HepG2 (cell line): Measurements from ENCODE around the gene RHOG. TPM values are rescaled to one million over a fixed set of nuclear protein-coding genes. Genes with fewer than 3 reads are reported as not detected.

Experiments used
- ERF ChIP-seq: IDR thresholded peaks from 2 replicates; pipeline ENCODE4 v1.6.1; 2018; ENCODE audit warnings: missing biosample characterization, missing genetic modification reagents
- FOXP1 ChIP-seq, 2 experiments: fragments of 450-650 bp in 1 of 2; IDR thresholded peaks; 2 replicates each; pipeline ENCODE4 v1.6.1; 2017 to 2018; ENCODE audit warnings: antibody characterized with exemption in 1 of 2
- KAT7 ChIP-seq: IDR thresholded peaks from 2 replicates; pipeline ENCODE4 v1.6.1; 2018; ENCODE audit warnings: borderline replicate concordance, missing compliant biosample characterization
- KDM2A ChIP-seq: sonication (generic); formaldehyde crosslinking; IDR thresholded peaks from 2 replicates; pipeline ENCODE4 v1.4.0; 2020; ENCODE audit warnings: low read depth, missing genetic modification reagents, borderline replicate concordance
- KLF13 ChIP-seq: sonication (generic); formaldehyde crosslinking; IDR thresholded peaks from 2 replicates; pipeline ENCODE4 v1.4.0; 2020; ENCODE audit warnings: mild to moderate bottlenecking, missing genetic modification reagents
- NFE2 ChIP-seq: sonication (generic); formaldehyde crosslinking; IDR thresholded peaks from 2 replicates; pipeline ENCODE4 v1.4.0; 2020; ENCODE audit warnings: missing genetic modification reagents
- PRDM4 ChIP-seq: sonication (generic); formaldehyde crosslinking; IDR thresholded peaks from 2 replicates; pipeline ENCODE4 v1.9.0; 2021; ENCODE audit warnings: missing genetic modification reagents, borderline replicate concordance
- SMC3 ChIP-seq: IDR thresholded peaks from 2 replicates; pipeline ENCODE4 v1.6.1; 2011; ENCODE audit warnings: low read length, improper control_type of control experiment
- SP2 ChIP-seq: sonication (generic); formaldehyde crosslinking; IDR thresholded peaks from 2 replicates; pipeline ENCODE4 v1.5.1; 2020; ENCODE audit warnings: mild to moderate bottlenecking, missing genetic modification reagents
- SYNCRIP ChIP-seq: fragments of 200-400 bp; formaldehyde crosslinking; IDR thresholded peaks from 2 replicates; pipeline ENCODE4 v1.6.1; 2018; ENCODE audit warnings: mild to moderate bottlenecking, low read depth, low read length; ENCODE audit not compliant: insufficient read depth
- TCF7L2 ChIP-seq: IDR thresholded peaks from 2 replicates; pipeline ENCODE4 v1.6.1; 2011; ENCODE audit warnings: mild to moderate bottlenecking, low read depth, low read length, moderate library complexity
- TFE3 ChIP-seq: IDR thresholded peaks from 2 replicates; pipeline ENCODE4 v1.6.1; 2016
- TGIF2 ChIP-seq: IDR thresholded peaks from 2 replicates; pipeline ENCODE4 v1.6.1; 2016; ENCODE audit warnings: control low read depth, missing compliant biosample characterization
- ZBTB21 ChIP-seq: sonication (generic); formaldehyde crosslinking; IDR thresholded peaks from 2 replicates; pipeline ENCODE4 v1.4.0; 2020; ENCODE audit warnings: missing genetic modification reagents
- ZBTB25 ChIP-seq: IDR thresholded peaks from 2 replicates; pipeline ENCODE4 v1.6.1; 2018; ENCODE audit warnings: missing genetic modification reagents
- ZNF17 ChIP-seq: sonication (generic); formaldehyde crosslinking; IDR thresholded peaks from 2 replicates; pipeline ENCODE4 v1.5.0; 2020; ENCODE audit warnings: mild to moderate bottlenecking, missing genetic modification reagents
- ZNF276 ChIP-seq: sonication (generic); formaldehyde crosslinking; IDR thresholded peaks from 2 replicates; pipeline ENCODE4 v1.4.0; 2020; ENCODE audit warnings: mild to moderate bottlenecking, low read depth, missing genetic modification reagents
- ZNF362 ChIP-seq: sonication (generic); formaldehyde crosslinking; IDR thresholded peaks from 2 replicates; pipeline ENCODE4 v1.4.0; 2020; ENCODE audit warnings: missing genetic modification reagents, mild to moderate bottlenecking, borderline replicate concordance
- ZSCAN30 ChIP-seq: sonication (generic); formaldehyde crosslinking; IDR thresholded peaks from 2 replicates; pipeline ENCODE4 v1.5.0; 2020; ENCODE audit warnings: mild to moderate bottlenecking, missing genetic modification reagents
- ZSCAN9 ChIP-seq: IDR thresholded peaks from 2 replicates; pipeline ENCODE4 v1.6.1; 2016; ENCODE audit warnings: borderline replicate concordance
- polyA plus RNA-seq, 8 experiments: library from polyadenylated mRNA; depleted of rRNA in 3 of 8; stranded (reverse) in 7 of 8; unstranded in 1 of 8; fragments of >200 nt; fragmentation: Illumina TruSeq in 4 of 8; extraction: Trizol in 4 of 8; gene quantifications; 2 replicates each; pipeline versions ENCODE4 v1.2.1 to v1.2.3, GENCODE V29; 2011 to 2016; ENCODE audit warnings: low read depth in 4 of 8, missing spikeins in 1 of 8, mixed read lengths in 1 of 8; ENCODE audit not compliant: insufficient read depth in 1 of 8
- total RNA-seq, 5 experiments: library from RNA; depleted of rRNA; stranded (reverse); fragments of >200 nt; fragmentation: Illumina TruSeq; extraction: Trizol; gene quantifications; 2 replicates each; pipeline ENCODE4 v1.2.3, GENCODE V29; 2016; ENCODE audit warnings: low read depth in 1 of 5

Gene RHOG
- total and polyA plus RNA-seq, 2 of the 13 experiments (the other 11 are each of a cell fraction or from before 2014, with no cell fraction given) = 7.7 to 23.4 TPM

GRCh38 chr11:3879967-3880542 lies 39.3 kb upstream of the RHOG start (continued):
- no peak for TF ChIP-seq NFE2 (CRISPR knock-in tag)
- 0 out of 2 replicates have a peak, but pooled peaks have one; percentile 17 for TF ChIP-seq FOXP1 (IDR thresholded peaks at IDR 0.05)
- peak; percentile 92 for TF ChIP-seq FOXP1 (CRISPR knock-in tag; IDR thresholded peaks at IDR 0.05)
- TF ChIP-seq TCF7L2 = no peak
- no peak for TF ChIP-seq KAT7 (CRISPR knock-in tag)
- no peak for TF ChIP-seq ZNF17 (CRISPR knock-in tag)
- no peak for TF ChIP-seq ZBTB21 (CRISPR knock-in tag)
- no peak for TF ChIP-seq ZBTB25 (CRISPR knock-in tag)
- TF ChIP-seq ERF (CRISPR knock-in tag) = peak; percentile 66
- TF ChIP-seq KLF13 (CRISPR knock-in tag) = no peak
- no peak for TF ChIP-seq ZSCAN30 (CRISPR knock-in tag)
- no peak; the same call in 1 of the 2 replicates for TF ChIP-seq ZNF362 (CRISPR knock-in tag)
- no peak for TF ChIP-seq ZNF276
- TF ChIP-seq SMC3 = peak; percentile 20; the same call in 1 of the 2 replicates
- 0 out of 2 replicates have a peak, but pooled peaks have one; percentile 26 for TF ChIP-seq ZSCAN9 (CRISPR knock-in tag)
- no peak for TF ChIP-seq SYNCRIP
- no peak for TF ChIP-seq KDM2A (CRISPR knock-in tag)
- TF ChIP-seq PRDM4 (CRISPR knock-in tag) = no peak
- no peak for TF ChIP-seq SP2 (CRISPR knock-in tag)
- TF ChIP-seq TGIF2 (CRISPR knock-in tag) = no peak
- peak; percentile 68; the same call in 1 of the 2 replicates for TF ChIP-seq TFE3 (CRISPR knock-in tag)
